ENCODE data around the gene TIMP2. TPM values are rescaled to one million over a fixed set of nuclear protein-coding genes. Genes with fewer than 3 reads are reported as not detected.

The TIMP2 gene
- total and polyA plus RNA-seq, 2 of the 8 experiments (the other 6 are each of a cell fraction or from before 2014, with no cell fraction given), result 18.2 to 43.3 TPM

GRCh38 chr17:78971756-78972506 is 46.7 kb upstream of the TIMP2 start (continued):
- TF ChIP-seq CHD7 (IDR thresholded peaks at IDR 0.05; ENCODE audit: insufficient replicate concordance, low read length) (no peak), CBX5 (IDR thresholded peaks at IDR 0.05; ENCODE audit: low read depth, low read length) (no peak), RFX5 (IDR thresholded peaks at IDR 0.05; ENCODE audit: borderline replicate concordance, low read depth, low read length) (no peak), CHD1 (IDR thresholded peaks at IDR 0.05; ENCODE audit: low read depth, low read length) (no peak), MAX (IDR thresholded peaks at IDR 0.05) (no peak), RAD21 (IDR thresholded peaks at IDR 0.05 in 1 of 2, conservative IDR thresholded peaks at IDR 0.05 in 1 of 2; ENCODE audit: low read depth in 2 of 2, low read length in 2 of 2) (no peak), BRCA1 (IDR thresholded peaks at IDR 0.05; ENCODE audit: low read depth, low read length) (no peak), SP4 (IDR thresholded peaks at IDR 0.05; ENCODE audit: low read length) (no peak), GTF2F1 (IDR thresholded peaks at IDR 0.05; ENCODE audit: borderline replicate concordance, low read depth, low read length) (no peak)

Measured in H1 (cell line).